Gastroesophageal sphincter (tissue), 4 donors: ENCODE data around the gene SUPT20H. TPM values are rescaled to one million over a fixed set of nuclear protein-coding genes. Genes with fewer than 3 reads are reported as not detected.

ENCODE experiments used
- ATAC-seq: fragments of 150-250 bp; one replicate; pipeline ENCODE4 v1.9.1; 2016; ENCODE audit warnings: mild to moderate bottlenecking, moderate library complexity
- H3K27ac ChIP-seq, 4 donors: fragments of 200-600 bp; sonication (generic) in 3 of 4; 1 replicate in 3 of 4; 2 replicates in 1 of 4; pipeline ENCODE4 v1.5.1; 2016 to 2019
- H3K27me3 ChIP-seq: fragments of 200-600 bp; sonication (generic); one replicate; pipeline ENCODE4 v1.5.1; 2019
- H3K36me3 ChIP-seq, 2 donors: fragments of 200-600 bp; sonication (generic); one replicate each; pipeline ENCODE4 v1.5.1; 2019; ENCODE audit warnings: control low read depth in 1 of 2
- H3K4me1 ChIP-seq, 3 donors: fragments of 200-600 bp; sonication (generic); 1 replicate in 2 of 3; 2 replicates in 1 of 3; pipeline ENCODE4 v1.5.1; 2016 to 2019; ENCODE audit warnings: control low read depth in 2 of 3
- H3K4me3 ChIP-seq, 2 donors: fragments of 200-600 bp; sonication (generic); one replicate each; pipeline ENCODE4 v1.5.1; 2019; ENCODE audit warnings: mild to moderate bottlenecking in 1 of 2, moderate library complexity in 1 of 2
- H3K9me3 ChIP-seq, 3 donors: fragments of 200-600 bp; sonication (generic); one replicate each; pipeline ENCODE4 v1.5.1; 2017 to 2019; ENCODE audit warnings: control low read depth in 2 of 3
- EP300 ChIP-seq: sonication (generic); formaldehyde crosslinking; IDR thresholded peaks from one replicate; pipeline ENCODE4 v1.6.1; 2017; ENCODE audit warnings: antibody characterized with exemption, mild to moderate bottlenecking
- POLR2A ChIP-seq, 2 donors: fragments of 450-650 bp; IDR thresholded peaks; one replicate each; pipeline ENCODE4 v1.6.1; 2017; ENCODE audit warnings: antibody characterized with exemption in 2 of 2, mild to moderate bottlenecking in 2 of 2, moderate library complexity in 1 of 2
- POLR2AphosphoS5 ChIP-seq: sonication (generic); formaldehyde crosslinking; IDR thresholded peaks from one replicate; pipeline ENCODE4 v1.6.1; 2017; ENCODE audit warnings: antibody characterized with exemption
- WGBS, 2 donors: methylation state at CpG; one replicate each; pipeline ENCODE4 v1.1.5; 2018; ENCODE audit warnings: low coverage in 1 of 2; 5-methylcytosine and 5-hydroxymethylcytosine counted together
- total RNA-seq, 4 donors: library from RNA; depleted of rRNA; stranded (reverse); fragments of >200 nt; gene quantifications; one replicate each; pipeline ENCODE4 v1.1.0, GENCODE V29; 2016
- TF ChIP-seq, protein P1 (sequence below), 4 experiments: fragments of 200-600 bp in 2 of 4; fragments of 450-650 bp in 2 of 4; sonication (generic) in 1 of 4; IDR thresholded peaks; one replicate each; pipeline ENCODE4 v1.5.1; 2017 to 2019; ENCODE audit warnings: antibody characterized with exemption in 4 of 4, mild to moderate bottlenecking in 2 of 4, moderate library complexity in 2 of 4

Gene SUPT20H
- total RNA-seq, 4 donors from 2014 or later: 23.5 to 41.6 (median 33.1) TPM

DNA sequence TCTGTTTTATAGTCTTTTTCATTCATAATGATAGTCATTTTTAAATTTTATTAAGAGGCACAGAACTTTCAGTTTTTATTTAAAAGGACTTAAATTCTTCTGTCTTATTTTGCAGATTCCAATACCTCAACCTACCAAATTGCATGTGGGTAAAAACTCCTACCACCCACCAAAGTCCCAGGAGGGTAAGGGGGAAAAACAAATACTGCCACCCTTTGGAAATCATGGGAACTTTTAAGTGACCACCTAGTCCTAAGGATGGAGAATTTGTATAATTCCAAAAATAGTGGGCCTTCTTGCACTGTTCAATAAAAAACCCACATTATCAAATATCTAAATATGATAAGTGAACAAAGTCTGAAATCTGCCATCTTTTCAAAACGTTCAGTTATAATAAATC, 9.7 kb downstream of the SUPT20H start:
- H3K27me3 ChIP-seq: no peaks in the 10 kb centered on the region
- H3K9me3 ChIP-seq: no peaks in the 10 kb centered on the region
- H3K4me1 ChIP-seq: peaks cover 0 to 17% (median 0%) of the 10 kb centered on the region in 3 donors
- 33 to 71% methylated on average over 1 of the region's 1 CpG for WGBS, 2 donors
- H3K4me3 ChIP-seq: no peak overlapping the region
- no peak overlapping the region for H3K27ac ChIP-seq
- H3K36me3 ChIP-seq: peaks cover 0 to 30% of the 10 kb centered on the region in 2 donors
- no peak for ATAC-seq
- TF ChIP-seq, protein P1, sequence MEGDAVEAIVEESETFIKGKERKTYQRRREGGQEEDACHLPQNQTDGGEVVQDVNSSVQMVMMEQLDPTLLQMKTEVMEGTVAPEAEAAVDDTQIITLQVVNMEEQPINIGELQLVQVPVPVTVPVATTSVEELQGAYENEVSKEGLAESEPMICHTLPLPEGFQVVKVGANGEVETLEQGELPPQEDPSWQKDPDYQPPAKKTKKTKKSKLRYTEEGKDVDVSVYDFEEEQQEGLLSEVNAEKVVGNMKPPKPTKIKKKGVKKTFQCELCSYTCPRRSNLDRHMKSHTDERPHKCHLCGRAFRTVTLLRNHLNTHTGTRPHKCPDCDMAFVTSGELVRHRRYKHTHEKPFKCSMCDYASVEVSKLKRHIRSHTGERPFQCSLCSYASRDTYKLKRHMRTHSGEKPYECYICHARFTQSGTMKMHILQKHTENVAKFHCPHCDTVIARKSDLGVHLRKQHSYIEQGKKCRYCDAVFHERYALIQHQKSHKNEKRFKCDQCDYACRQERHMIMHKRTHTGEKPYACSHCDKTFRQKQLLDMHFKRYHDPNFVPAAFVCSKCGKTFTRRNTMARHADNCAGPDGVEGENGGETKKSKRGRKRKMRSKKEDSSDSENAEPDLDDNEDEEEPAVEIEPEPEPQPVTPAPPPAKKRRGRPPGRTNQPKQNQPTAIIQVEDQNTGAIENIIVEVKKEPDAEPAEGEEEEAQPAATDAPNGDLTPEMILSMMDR (IDR thresholded peaks at IDR 0.05): no peak
- TF ChIP-seq POLR2A (IDR thresholded peaks at IDR 0.05) (no peak), EP300 (no peak), POLR2AphosphoS5 (no peak)

- no peak overlapping the region for H3K4me3 ChIP-seq
- no peak for ATAC-seq
These were observed 11.6 kb downstream of the SUPT20H start for GRCh38 chr13:37047846-37048245.

GRCh38 chr13:37047032-37047431, 12.5 kb downstream of the SUPT20H start:
- no peaks in the 10 kb centered on the region for H3K27me3 ChIP-seq
- no peak overlapping the region for H3K27ac ChIP-seq
- H3K4me1 ChIP-seq: peaks cover 0 to 16% (median 0%) of the 10 kb centered on the region in 3 donors
- ATAC-seq: no peak
- TF ChIP-seq POLR2AphosphoS5: no peak
- TF ChIP-seq, protein P1 (IDR thresholded peaks at IDR 0.05): no peak
- no peak for TF ChIP-seq EP300
- TF ChIP-seq POLR2A (IDR thresholded peaks at IDR 0.05): no peak
- H3K4me3 ChIP-seq: no peak overlapping the region
- no peaks in the 10 kb centered on the region for H3K9me3 ChIP-seq
- WGBS, 2 donors: 70 to 76% methylated on average over 2 of the region's 2 CpGs
- H3K36me3 ChIP-seq: peaks cover 8 to 56% of the 10 kb centered on the region in 2 donors

More at GRCh38 chr13:37047846-37048245, 11.6 kb downstream of the SUPT20H start:
- peaks cover 6 to 48% of the 10 kb centered on the region in 2 donors for H3K36me3 ChIP-seq
- peaks cover 0 to 17% (median 0%) of the 10 kb centered on the region in 3 donors for H3K4me1 ChIP-seq
- no peaks in the 10 kb centered on the region for H3K27me3 ChIP-seq
- 83 to 84% methylated on average over 3 of the region's 3 CpGs for WGBS, 2 donors
- no peaks in the 10 kb centered on the region for H3K9me3 ChIP-seq
- TF ChIP-seq, protein P1 (IDR thresholded peaks at IDR 0.05): no peak
- TF ChIP-seq POLR2A (IDR thresholded peaks at IDR 0.05) (no peak), POLR2AphosphoS5 (no peak), EP300 (no peak)
- H3K27ac ChIP-seq: no peak overlapping the region

DNA sequence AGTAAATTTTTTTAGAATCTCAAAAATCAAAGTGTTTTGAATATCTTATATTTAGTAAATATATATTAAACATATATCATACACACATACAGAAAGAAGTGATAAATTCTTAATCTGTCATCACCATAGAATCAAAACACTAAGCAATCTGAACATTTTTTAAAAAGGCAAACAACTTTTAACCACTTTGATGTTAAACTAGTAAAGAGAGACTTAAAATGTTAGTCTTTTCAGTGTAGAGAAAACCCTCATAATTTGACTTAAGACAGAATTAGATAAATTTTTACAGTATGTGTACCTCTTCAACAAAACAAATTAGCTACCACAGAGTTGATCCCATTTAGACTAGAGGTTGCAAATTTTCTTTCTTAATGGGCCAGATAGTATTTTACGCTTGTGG, 13.4 kb downstream of the SUPT20H start:
- peaks cover 8 to 66% of the 10 kb centered on the region in 2 donors for H3K36me3 ChIP-seq
- no peaks in the 10 kb centered on the region for H3K9me3 ChIP-seq
- no peak for TF ChIP-seq POLR2A (IDR thresholded peaks at IDR 0.05)
- TF ChIP-seq EP300: no peak
- TF ChIP-seq POLR2AphosphoS5: no peak
- TF ChIP-seq, protein P1 (IDR thresholded peaks at IDR 0.05): no peak
- 100% methylated on average over 1 of the region's 1 CpG for WGBS, 2 donors
- no peak for ATAC-seq
- no peaks in the 10 kb centered on the region for H3K27me3 ChIP-seq
- H3K27ac ChIP-seq: no peak overlapping the region
- no peak overlapping the region for H3K4me3 ChIP-seq
- H3K4me1 ChIP-seq: peaks cover 0 to 7% (median 0%) of the 10 kb centered on the region in 3 donors

- Histone ChIP-seq H3K27ac (no peak overlapping the region), H3K4me3 (no peak overlapping the region), H3K9me3 (no peaks in the 10 kb centered on the region), H3K36me3 (peaks cover 8 to 97% of the 10 kb centered on the region in 2 donors), H3K27me3 (no peaks in the 10 kb centered on the region), H3K4me1 (no peaks in the 10 kb centered on the region)
- ATAC-seq: no peak
- no peak for TF ChIP-seq POLR2AphosphoS5
- TF ChIP-seq, protein P1 (IDR thresholded peaks at IDR 0.05): no peak
- no peak for TF ChIP-seq EP300
- TF ChIP-seq POLR2A (IDR thresholded peaks at IDR 0.05): no peak
These were observed 18.7 kb downstream of the SUPT20H start for GRCh38 chr13:37040789-37041188.
